Upper lobe of left lung (tissue), 6 donors: ENCODE measurements around the gene UCP3. TPM values are rescaled to one million over a fixed set of nuclear protein-coding genes. Genes with fewer than 3 reads are reported as not detected.

ENCODE experiments used
- ATAC-seq, 2 donors: fragments of 200-7000 bp; cut with Tn5 transposase; one replicate each; pipeline ENCODE4 v1.9.1; 2022; ENCODE audit warnings: mild to moderate bottlenecking in 2 of 2, moderate library complexity in 2 of 2; ENCODE audit not compliant: low FRiP score in 2 of 2
- DNase-seq, 2 donors: peaks; one replicate each; pipeline ENCODE4 v3.0.0-alpha.2; 2019 to 2020
- H3K27ac ChIP-seq, 4 donors: fragments of 200-600 bp; sonication (generic); one replicate each; pipeline ENCODE4 v1.5.1; 2016 to 2019
- H3K27me3 ChIP-seq, 4 donors: fragments of 200-600 bp; sonication (generic); one replicate each; pipeline ENCODE4 v1.5.1; 2017 to 2019
- H3K36me3 ChIP-seq, 4 donors: fragments of 200-600 bp; sonication (generic); one replicate each; pipeline ENCODE4 v1.5.1; 2016 to 2019
- H3K4me1 ChIP-seq, 4 donors: fragments of 200-600 bp; sonication (generic); one replicate each; pipeline ENCODE4 v1.5.1; 2018 to 2019
- H3K4me3 ChIP-seq, 4 donors: fragments of 200-600 bp; sonication (generic); one replicate each; pipeline ENCODE4 v1.5.1; 2017 to 2019; ENCODE audit warnings: mild to moderate bottlenecking in 2 of 4, moderate library complexity in 1 of 4
- H3K9me3 ChIP-seq, 4 donors: fragments of 200-600 bp; sonication (generic); one replicate each; pipeline ENCODE4 v1.5.1; 2018 to 2019
- CTCF ChIP-seq, 6 experiments: fragments of 450-650 bp in 4 of 6; fragments of 200-600 bp in 2 of 6; sonication (generic) in 2 of 6; IDR thresholded peaks; one replicate each; pipeline ENCODE4 v1.5.1; 2016 to 2019; ENCODE audit warnings: antibody characterized with exemption in 6 of 6
- EP300 ChIP-seq, 4 donors: sonication (generic); formaldehyde crosslinking; IDR thresholded peaks; one replicate each; pipeline ENCODE4 v1.5.1; 2017; ENCODE audit warnings: antibody characterized with exemption in 4 of 4, control low read depth in 2 of 4
- POLR2A ChIP-seq, 4 donors: fragments of 450-650 bp; IDR thresholded peaks; one replicate each; pipeline ENCODE4 v1.5.1; 2016 to 2017; ENCODE audit warnings: antibody characterized with exemption in 4 of 4, mild to moderate bottlenecking in 2 of 4
- POLR2AphosphoS5 ChIP-seq, 2 donors: sonication (generic); formaldehyde crosslinking; IDR thresholded peaks; one replicate each; pipeline ENCODE4 v1.5.1; 2017; ENCODE audit warnings: antibody characterized with exemption in 2 of 2
- WGBS, 2 donors: methylation state at CpG; one replicate each; pipeline ENCODE4 v1.1.5; 2017 to 2018; 5-methylcytosine and 5-hydroxymethylcytosine counted together
- total RNA-seq, 6 donors: library from RNA; depleted of rRNA in 4 of 6; stranded (reverse); fragments of >200 nt in 4 of 6; gene quantifications; one replicate each; pipeline versions ENCODE4 v1.1.0 to v1.2.1, GENCODE V29; 2016 to 2021
- donor health status: DM: no; HTN: no; CAD: no; lungs with moderate emphysema.
- donor health status: DM: no; HTN: yes; CAD: no; lungs with severe emphysema.

Gene UCP3
- total RNA-seq, 6 donors from 2014 or later = 1.2 to 5.2 (median 2.4) TPM

- Histone ChIP-seq H3K36me3 (peaks cover 0 to 20% (median 8%) of the 10 kb centered on the region in 4 donors), H3K27me3 (no peaks in the 10 kb centered on the region), H3K27ac (no peak overlapping the region), H3K9me3 (no peaks in the 10 kb centered on the region), H3K4me3 (no peak overlapping the region), H3K4me1 (no peaks in the 10 kb centered on the region)
- no peak for ATAC-seq
- TF ChIP-seq POLR2AphosphoS5 (IDR thresholded peaks at IDR 0.05) = no peak
- TF ChIP-seq CTCF (IDR thresholded peaks at IDR 0.05) = no peak
- TF ChIP-seq EP300 (IDR thresholded peaks at IDR 0.05) = no peak
- no peak for TF ChIP-seq POLR2A (IDR thresholded peaks at IDR 0.05)
- WGBS, 2 donors = 83 to 92% methylated on average over 7 to 9 of the region's 9 CpGs
- no peak for DNase-seq
Observed at GRCh38 chr11:74010306-74011300, 1.7 kb upstream of the UCP3 start.

- TF ChIP-seq POLR2AphosphoS5 (IDR thresholded peaks at IDR 0.05) (no peak), POLR2A (IDR thresholded peaks at IDR 0.05) (no peak), CTCF (IDR thresholded peaks at IDR 0.05) (no peak), EP300 (IDR thresholded peaks at IDR 0.05) (no peak)
- DNase-seq (no peak), ATAC-seq (no peak)
- H3K27ac ChIP-seq = no peak overlapping the region
- H3K36me3 ChIP-seq = peaks cover 0 to 14% (median 8%) of the 10 kb centered on the region in 4 donors
- no peaks in the 10 kb centered on the region for H3K27me3 ChIP-seq
- no peaks in the 10 kb centered on the region for H3K9me3 ChIP-seq
- no peak overlapping the region for H3K4me3 ChIP-seq
- 90 to 93% methylated on average over 5 of the region's 5 CpGs for WGBS, 2 donors
- H3K4me1 ChIP-seq = no peaks in the 10 kb centered on the region
Observed at GRCh38 chr11:74009675-74010305, 905 bp upstream of the UCP3 start.

- WGBS, 2 donors = 83 to 90% methylated on average over 3 of the region's 3 CpGs
- no peaks in the 10 kb centered on the region for H3K4me1 ChIP-seq
- no peaks in the 10 kb centered on the region for H3K27me3 ChIP-seq
- no peaks in the 10 kb centered on the region for H3K9me3 ChIP-seq
- H3K4me3 ChIP-seq = no peak overlapping the region
- H3K36me3 ChIP-seq = peaks cover 0 to 13% (median 8%) of the 10 kb centered on the region in 4 donors
- no peak for ATAC-seq
- no peak overlapping the region for H3K27ac ChIP-seq
- TF ChIP-seq POLR2A (IDR thresholded peaks at IDR 0.05) = no peak
- no peak for TF ChIP-seq EP300 (IDR thresholded peaks at IDR 0.05)
- TF ChIP-seq POLR2AphosphoS5 (IDR thresholded peaks at IDR 0.05) = no peak
- TF ChIP-seq CTCF (IDR thresholded peaks at IDR 0.05) = no peak
- DNase-seq = no peak
Observed at GRCh38 chr11:74009230-74009547, 304 bp upstream of the UCP3 start.

- peaks cover 0 to 18% (median 13%) of the 10 kb centered on the region in 4 donors for H3K36me3 ChIP-seq
- H3K27ac ChIP-seq = no peak overlapping the region
- 86 to 87% methylated on average over 4 to 6 of the region's 6 CpGs for WGBS, 2 donors
- no peaks in the 10 kb centered on the region for H3K27me3 ChIP-seq
- H3K4me3 ChIP-seq = no peak overlapping the region
- no peaks in the 10 kb centered on the region for H3K4me1 ChIP-seq
- DNase-seq (no peak), ATAC-seq (no peak)
- TF ChIP-seq EP300 (IDR thresholded peaks at IDR 0.05) = no peak
- H3K9me3 ChIP-seq = no peaks in the 10 kb centered on the region
Observed at GRCh38 chr11:74007691-74008372, 1.1 kb downstream of the UCP3 start.

GRCh38 chr11:74006743-74007304 lies 2.1 kb downstream of the UCP3 start:
- no peaks in the 10 kb centered on the region for H3K4me1 ChIP-seq
- no peaks in the 10 kb centered on the region for H3K9me3 ChIP-seq
- ATAC-seq = no peak
- no peak for DNase-seq
- WGBS, 2 donors = 89% methylated on average over 7 of the region's 7 CpGs; no CpG with 5 or more reads in 1 of the 2 donors
- H3K27me3 ChIP-seq = no peaks in the 10 kb centered on the region
- H3K36me3 ChIP-seq = peaks cover 0 to 19% (median 11%) of the 10 kb centered on the region in 4 donors
- H3K4me3 ChIP-seq = no peak overlapping the region
- TF ChIP-seq POLR2A (IDR thresholded peaks at IDR 0.05) (no peak), EP300 (IDR thresholded peaks at IDR 0.05) (no peak), CTCF (IDR thresholded peaks at IDR 0.05) (no peak), POLR2AphosphoS5 (IDR thresholded peaks at IDR 0.05) (no peak)
- no peak overlapping the region for H3K27ac ChIP-seq
